Mesothelial cell of epicardium (in vitro differentiated cells): ENCODE results near the gene TDRD3. TPM values are rescaled to one million over a fixed set of nuclear protein-coding genes. Genes with fewer than 3 reads are reported as not detected.

Experiments used
- DNase-seq, 2 experiments: peaks; one replicate each; pipeline ENCODE4 v3.0.0; 2021; ENCODE audit warnings: low spot score in 2 of 2; ENCODE audit not compliant: unreplicated experiment in 2 of 2
- H3K27ac Mint-ChIP-seq: 2 replicates; pipeline ENCODE4 v1.8.0; 2021; ENCODE audit warnings: mixed read lengths
- H3K27me3 Mint-ChIP-seq: 2 replicates; pipeline ENCODE4 v1.8.0; 2021; ENCODE audit warnings: low read depth, mixed read lengths
- H3K36me3 Mint-ChIP-seq: 2 replicates; pipeline ENCODE4 v1.8.0; 2021; ENCODE audit warnings: mixed read lengths
- H3K4me1 Mint-ChIP-seq: 2 replicates; pipeline ENCODE4 v1.8.0; 2021; ENCODE audit warnings: mixed read lengths
- H3K4me3 Mint-ChIP-seq: 2 replicates; pipeline ENCODE4 v1.8.0; 2021; ENCODE audit warnings: mild to moderate bottlenecking, moderate library complexity, mixed read lengths
- H3K9me3 Mint-ChIP-seq: 2 replicates; pipeline ENCODE4 v1.8.0; 2021; ENCODE audit warnings: mixed read lengths
- total RNA-seq: library from RNA; stranded (reverse); gene quantifications from 3 replicates; pipeline ENCODE4 v1.2.1, GENCODE V29; 2021
- TF ChIP-seq, protein P1 (sequence below): fragments of 200-600 bp; sonication (generic); IDR thresholded peaks from one replicate; pipeline ENCODE4 v1.5.0; 2021; ENCODE audit warnings: antibody characterized with exemption; ENCODE audit not compliant: unreplicated experiment

TDRD3 gene
- total RNA-seq, 1 donor from 2014 or later = 50.6 TPM

DNA sequence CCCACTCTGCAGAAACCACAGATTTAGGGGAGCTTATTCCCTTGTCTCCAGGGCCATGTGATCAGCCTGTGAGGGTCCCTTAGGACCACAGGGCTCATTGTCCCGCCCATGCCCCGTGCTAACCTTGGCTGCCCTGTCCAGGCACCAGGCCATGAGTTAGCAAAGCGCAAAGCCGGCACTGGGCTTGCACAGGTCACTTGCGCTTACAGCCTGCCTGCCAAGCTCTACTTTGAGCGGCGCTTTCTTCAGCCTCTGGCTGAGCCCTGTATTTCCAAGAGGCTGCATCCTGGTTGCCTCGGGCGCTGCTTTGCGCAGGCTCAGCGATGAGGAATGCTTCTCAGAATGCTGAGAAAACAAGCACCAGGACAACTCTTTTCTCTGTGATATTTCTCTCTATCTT is 188.0 kb downstream of the TDRD3 start:
- Mint-ChIP-seq H3K27me3 (no peaks in the 10 kb centered on the region), H3K27ac (peak overlapping the region; percentile 74), H3K4me1 (peaks cover 13% of the 10 kb centered on the region), H3K36me3 (no peaks in the 10 kb centered on the region), H3K4me3 (peak overlapping the region; percentile 57), H3K9me3 (peaks cover 13% of the 10 kb centered on the region)
- peak in 1 of 2 experiments; percentile 61 for DNase-seq
- TF ChIP-seq, protein P1, sequence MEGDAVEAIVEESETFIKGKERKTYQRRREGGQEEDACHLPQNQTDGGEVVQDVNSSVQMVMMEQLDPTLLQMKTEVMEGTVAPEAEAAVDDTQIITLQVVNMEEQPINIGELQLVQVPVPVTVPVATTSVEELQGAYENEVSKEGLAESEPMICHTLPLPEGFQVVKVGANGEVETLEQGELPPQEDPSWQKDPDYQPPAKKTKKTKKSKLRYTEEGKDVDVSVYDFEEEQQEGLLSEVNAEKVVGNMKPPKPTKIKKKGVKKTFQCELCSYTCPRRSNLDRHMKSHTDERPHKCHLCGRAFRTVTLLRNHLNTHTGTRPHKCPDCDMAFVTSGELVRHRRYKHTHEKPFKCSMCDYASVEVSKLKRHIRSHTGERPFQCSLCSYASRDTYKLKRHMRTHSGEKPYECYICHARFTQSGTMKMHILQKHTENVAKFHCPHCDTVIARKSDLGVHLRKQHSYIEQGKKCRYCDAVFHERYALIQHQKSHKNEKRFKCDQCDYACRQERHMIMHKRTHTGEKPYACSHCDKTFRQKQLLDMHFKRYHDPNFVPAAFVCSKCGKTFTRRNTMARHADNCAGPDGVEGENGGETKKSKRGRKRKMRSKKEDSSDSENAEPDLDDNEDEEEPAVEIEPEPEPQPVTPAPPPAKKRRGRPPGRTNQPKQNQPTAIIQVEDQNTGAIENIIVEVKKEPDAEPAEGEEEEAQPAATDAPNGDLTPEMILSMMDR = no peak

DNA sequence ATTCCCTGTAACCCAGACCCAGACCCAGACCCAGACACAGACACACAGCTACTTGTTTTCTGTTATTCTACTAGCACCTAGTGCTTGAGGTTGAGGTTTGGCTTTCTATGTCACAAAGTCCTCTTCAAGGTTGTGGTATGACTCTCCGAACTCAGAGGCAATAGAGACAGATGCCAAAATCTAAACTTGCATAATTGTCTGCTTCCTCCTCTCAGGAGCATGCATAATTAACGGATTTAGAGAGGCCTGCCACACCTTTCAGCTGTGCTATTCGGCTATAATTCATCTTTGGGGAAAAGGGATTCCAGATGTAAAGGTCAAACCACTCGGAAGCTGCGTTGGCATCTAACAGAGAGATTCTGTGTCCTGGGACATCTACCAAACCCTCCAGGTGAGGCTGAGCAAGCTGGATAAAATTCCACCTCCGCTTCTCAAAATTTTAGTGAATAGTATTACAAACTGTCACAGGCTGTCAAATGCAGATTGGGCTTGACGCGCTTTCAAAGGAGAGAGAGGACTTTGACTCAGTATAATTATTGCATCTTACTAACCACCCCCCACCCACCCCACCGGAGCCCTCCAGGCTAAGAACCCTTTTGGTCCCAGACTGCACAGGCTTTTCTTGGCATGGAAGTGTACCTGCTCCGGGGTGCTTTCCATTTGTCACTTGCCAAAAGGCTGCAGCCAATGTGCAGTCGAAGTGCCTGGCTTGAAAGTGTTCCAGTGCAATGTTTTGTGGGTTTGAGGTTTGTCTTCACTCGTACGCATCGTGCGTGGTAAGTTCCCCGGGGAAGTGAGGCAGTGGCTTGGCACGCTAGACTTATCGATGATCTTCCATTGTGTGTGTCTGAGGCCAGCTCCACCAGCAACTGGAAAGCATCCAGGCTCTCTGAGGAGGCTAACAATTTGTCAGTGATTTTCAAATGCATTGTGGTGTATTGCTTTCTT is 194.1 kb downstream of the TDRD3 start:
- Mint-ChIP-seq H3K27ac (no peak overlapping the region), H3K27me3 (no peaks in the 10 kb centered on the region), H3K9me3 (peaks cover 9% of the 10 kb centered on the region), H3K36me3 (no peaks in the 10 kb centered on the region), H3K4me1 (no peaks in the 10 kb centered on the region), H3K4me3 (no peak overlapping the region)
- no peak for DNase-seq
- TF ChIP-seq, protein P1 = no peak

DNA sequence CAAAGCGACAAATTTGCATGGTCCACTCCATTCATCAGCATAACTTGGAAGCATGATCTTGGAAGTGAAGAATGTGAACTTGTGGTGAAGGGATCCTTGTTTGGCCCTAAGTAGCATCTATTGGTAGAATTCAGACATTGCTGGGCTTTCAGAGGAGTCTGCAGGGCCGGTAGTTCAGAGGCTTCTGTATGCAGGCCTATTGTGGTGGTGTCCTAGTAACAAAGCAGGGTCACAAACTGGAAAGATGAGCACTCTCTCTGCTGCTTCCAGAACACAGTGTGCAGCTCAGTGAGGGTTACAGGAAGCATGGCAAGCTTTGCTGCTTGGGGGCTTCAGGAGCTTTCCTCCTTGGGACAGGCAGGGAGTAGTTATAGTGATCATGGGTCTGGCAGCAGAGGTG is 206.0 kb downstream of the TDRD3 start:
- H3K27me3 Mint-ChIP-seq = no peaks in the 10 kb centered on the region
- no peak for DNase-seq
- TF ChIP-seq, protein P1 = no peak
- no peak overlapping the region for H3K27ac Mint-ChIP-seq
- H3K4me3 Mint-ChIP-seq = no peak overlapping the region
- H3K9me3 Mint-ChIP-seq = no peaks in the 10 kb centered on the region
- H3K36me3 Mint-ChIP-seq = no peaks in the 10 kb centered on the region
- no peaks in the 10 kb centered on the region for H3K4me1 Mint-ChIP-seq

DNA sequence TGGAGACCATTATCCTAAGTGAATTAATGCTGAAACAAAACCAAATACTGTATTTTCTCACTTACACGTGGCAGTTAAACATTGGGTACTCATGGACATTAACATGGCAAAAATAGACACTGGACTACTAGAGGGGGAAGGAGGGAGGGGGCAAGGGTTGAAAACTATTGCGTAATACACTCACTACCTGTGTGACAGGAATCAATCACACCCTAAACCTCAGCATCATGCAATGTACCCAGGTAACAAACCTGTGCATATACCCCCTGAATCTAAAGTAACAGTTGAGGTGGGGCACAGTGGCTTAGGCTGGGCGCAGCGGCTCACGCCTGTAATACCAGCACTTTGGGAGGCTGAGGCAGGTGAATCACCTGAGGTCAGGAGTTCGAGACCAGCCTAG is 207.0 kb downstream of the TDRD3 start:
- TF ChIP-seq, protein P1 = no peak
- H3K4me3 Mint-ChIP-seq = no peak overlapping the region
- H3K27me3 Mint-ChIP-seq = no peaks in the 10 kb centered on the region
- DNase-seq = no peak
- no peaks in the 10 kb centered on the region for H3K4me1 Mint-ChIP-seq
- no peak overlapping the region for H3K27ac Mint-ChIP-seq
- no peaks in the 10 kb centered on the region for H3K9me3 Mint-ChIP-seq
- no peaks in the 10 kb centered on the region for H3K36me3 Mint-ChIP-seq

DNA sequence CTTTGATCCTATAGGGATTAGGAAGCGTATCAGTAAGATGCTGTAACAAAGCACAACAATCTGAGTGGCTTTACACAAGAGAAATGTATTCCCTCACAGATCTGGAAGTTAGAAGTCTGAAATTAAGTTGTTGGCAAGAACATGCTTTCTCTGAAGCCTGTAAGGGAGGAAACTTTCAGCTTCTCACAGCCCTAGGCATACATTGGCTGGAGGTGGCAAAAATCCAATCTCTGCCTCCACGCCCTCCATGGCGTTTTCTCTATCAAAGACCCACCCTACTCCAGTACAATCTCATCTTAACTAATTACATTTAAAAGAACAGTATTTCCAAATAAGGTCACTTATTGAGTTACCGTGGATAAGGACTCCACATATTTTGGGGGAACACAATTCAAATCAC is 211.9 kb downstream of the TDRD3 start:
- Mint-ChIP-seq H3K27me3 (no peaks in the 10 kb centered on the region), H3K27ac (no peak overlapping the region), H3K36me3 (no peaks in the 10 kb centered on the region), H3K9me3 (no peaks in the 10 kb centered on the region), H3K4me3 (no peak overlapping the region), H3K4me1 (no peaks in the 10 kb centered on the region)
- no peak for DNase-seq
- TF ChIP-seq, protein P1 = no peak
